Endothelial cell (in vitro differentiated cells): ENCODE data around the gene ZBP1. TPM values are rescaled to one million over a fixed set of nuclear protein-coding genes. Genes with fewer than 3 reads are reported as not detected.

Source experiments
- DNase-seq: peaks from one replicate; pipeline ENCODE4 v3.0.0; 2021; ENCODE audit warnings: low spot score
- H3K27ac Mint-ChIP-seq: one replicate; pipeline ENCODE4 v1.8.0; 2021; ENCODE audit warnings: mixed read lengths, inconsistent platforms; ENCODE audit not compliant: unreplicated experiment
- H3K27me3 Mint-ChIP-seq: one replicate; pipeline ENCODE4 v1.8.0; 2021; ENCODE audit warnings: mild to moderate bottlenecking, moderate library complexity, mixed read lengths, inconsistent platforms; ENCODE audit not compliant: unreplicated experiment
- H3K36me3 Mint-ChIP-seq: one replicate; pipeline ENCODE4 v1.8.0; 2021; ENCODE audit warnings: mild to moderate bottlenecking, low read depth, mixed read lengths, inconsistent platforms; ENCODE audit not compliant: unreplicated experiment
- H3K4me1 Mint-ChIP-seq: one replicate; pipeline ENCODE4 v1.8.0; 2021; ENCODE audit warnings: mild to moderate bottlenecking, mixed read lengths, inconsistent platforms; ENCODE audit not compliant: unreplicated experiment
- H3K4me3 Mint-ChIP-seq: one replicate; pipeline ENCODE4 v1.8.0; 2021; ENCODE audit warnings: mild to moderate bottlenecking, mixed read lengths, inconsistent platforms; ENCODE audit not compliant: unreplicated experiment
- H3K9me3 Mint-ChIP-seq: one replicate; pipeline ENCODE4 v1.8.0; 2021; ENCODE audit warnings: mixed read lengths, inconsistent platforms; ENCODE audit not compliant: unreplicated experiment
- long read RNA-seq: library from polyadenylated mRNA; unstranded; transcript quantifications from one replicate; pipeline ENCODE4 v2.0.0, GENCODE V29; 2020; ENCODE audit not compliant: unreplicated experiment
- total RNA-seq: library from RNA; stranded (reverse); fragmentation: NEBNext Ultra II Directional; extraction: Animal tissue kit (Norgen Biotek cat#: 25700); gene quantifications from one replicate; pipeline ENCODE4 v1.2.1, GENCODE V29; 2021; ENCODE audit not compliant: unreplicated experiment
- TF ChIP-seq, protein P1 (sequence below): fragments of 200-600 bp; sonication (generic); IDR thresholded peaks from one replicate; pipeline ENCODE4 v1.5.0; 2021; ENCODE audit warnings: antibody characterized with exemption; ENCODE audit not compliant: unreplicated experiment

The ZBP1 gene, protein sequence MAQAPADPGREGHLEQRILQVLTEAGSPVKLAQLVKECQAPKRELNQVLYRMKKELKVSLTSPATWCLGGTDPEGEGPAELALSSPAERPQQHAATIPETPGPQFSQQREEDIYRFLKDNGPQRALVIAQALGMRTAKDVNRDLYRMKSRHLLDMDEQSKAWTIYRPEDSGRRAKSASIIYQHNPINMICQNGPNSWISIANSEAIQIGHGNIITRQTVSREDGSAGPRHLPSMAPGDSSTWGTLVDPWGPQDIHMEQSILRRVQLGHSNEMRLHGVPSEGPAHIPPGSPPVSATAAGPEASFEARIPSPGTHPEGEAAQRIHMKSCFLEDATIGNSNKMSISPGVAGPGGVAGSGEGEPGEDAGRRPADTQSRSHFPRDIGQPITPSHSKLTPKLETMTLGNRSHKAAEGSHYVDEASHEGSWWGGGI
- total RNA-seq, result not detected
- long read RNA-seq, result 0 reads

DNA sequence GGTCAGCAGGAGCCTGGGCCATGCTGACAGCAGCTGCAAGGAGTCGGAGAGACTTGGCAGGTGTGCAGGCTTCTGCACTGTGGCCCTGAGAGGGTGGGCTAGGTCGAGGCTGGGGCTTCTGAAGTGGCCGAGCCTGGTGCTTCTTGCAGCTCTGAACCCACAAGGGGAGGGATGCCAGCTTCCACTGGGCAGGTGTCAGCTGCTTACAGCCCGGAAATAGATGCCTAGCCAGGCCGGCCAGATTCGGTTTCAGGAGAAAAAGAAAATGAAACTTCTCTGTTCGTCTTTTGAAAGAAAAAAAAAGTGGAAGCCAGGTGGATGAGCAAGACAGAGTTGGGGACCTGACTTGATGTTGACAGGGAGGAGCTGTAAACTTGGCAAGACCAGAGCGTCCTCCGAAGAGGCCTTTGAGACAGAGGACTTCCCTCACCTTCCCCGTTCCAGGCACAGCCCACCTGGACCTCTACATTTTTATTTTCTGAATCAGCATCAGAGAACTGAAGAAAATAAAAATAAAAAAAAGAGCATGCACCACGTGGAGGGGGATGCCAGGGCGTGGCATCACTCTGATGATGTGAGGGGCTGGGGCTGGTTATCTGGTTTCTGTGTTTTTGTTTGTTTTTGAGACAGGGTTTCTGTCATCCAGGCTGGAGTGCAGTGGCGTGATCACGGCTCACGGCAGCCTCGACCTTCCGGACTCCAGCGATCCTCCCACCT is at the start of gene ZBP1:
Gene ZBP1 (minus strand): TSS at position 153 of the 717 bp plus-strand sequence. CDS start 131 bp downstream, at position 22.
- no peaks in the 10 kb centered on the region for H3K9me3 Mint-ChIP-seq
- no peak for DNase-seq
- H3K36me3 Mint-ChIP-seq, result no peaks in the 10 kb centered on the region
- peaks cover 2% of the 10 kb centered on the region for H3K4me1 Mint-ChIP-seq
- H3K4me3 Mint-ChIP-seq, result no peak within 1 kb of the TSS
- no peak within 1 kb of the TSS for H3K27ac Mint-ChIP-seq
- H3K27me3 Mint-ChIP-seq, result peaks cover 5% of the 10 kb centered on the region
- TF ChIP-seq, protein P1, sequence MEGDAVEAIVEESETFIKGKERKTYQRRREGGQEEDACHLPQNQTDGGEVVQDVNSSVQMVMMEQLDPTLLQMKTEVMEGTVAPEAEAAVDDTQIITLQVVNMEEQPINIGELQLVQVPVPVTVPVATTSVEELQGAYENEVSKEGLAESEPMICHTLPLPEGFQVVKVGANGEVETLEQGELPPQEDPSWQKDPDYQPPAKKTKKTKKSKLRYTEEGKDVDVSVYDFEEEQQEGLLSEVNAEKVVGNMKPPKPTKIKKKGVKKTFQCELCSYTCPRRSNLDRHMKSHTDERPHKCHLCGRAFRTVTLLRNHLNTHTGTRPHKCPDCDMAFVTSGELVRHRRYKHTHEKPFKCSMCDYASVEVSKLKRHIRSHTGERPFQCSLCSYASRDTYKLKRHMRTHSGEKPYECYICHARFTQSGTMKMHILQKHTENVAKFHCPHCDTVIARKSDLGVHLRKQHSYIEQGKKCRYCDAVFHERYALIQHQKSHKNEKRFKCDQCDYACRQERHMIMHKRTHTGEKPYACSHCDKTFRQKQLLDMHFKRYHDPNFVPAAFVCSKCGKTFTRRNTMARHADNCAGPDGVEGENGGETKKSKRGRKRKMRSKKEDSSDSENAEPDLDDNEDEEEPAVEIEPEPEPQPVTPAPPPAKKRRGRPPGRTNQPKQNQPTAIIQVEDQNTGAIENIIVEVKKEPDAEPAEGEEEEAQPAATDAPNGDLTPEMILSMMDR, result no peak

DNA sequence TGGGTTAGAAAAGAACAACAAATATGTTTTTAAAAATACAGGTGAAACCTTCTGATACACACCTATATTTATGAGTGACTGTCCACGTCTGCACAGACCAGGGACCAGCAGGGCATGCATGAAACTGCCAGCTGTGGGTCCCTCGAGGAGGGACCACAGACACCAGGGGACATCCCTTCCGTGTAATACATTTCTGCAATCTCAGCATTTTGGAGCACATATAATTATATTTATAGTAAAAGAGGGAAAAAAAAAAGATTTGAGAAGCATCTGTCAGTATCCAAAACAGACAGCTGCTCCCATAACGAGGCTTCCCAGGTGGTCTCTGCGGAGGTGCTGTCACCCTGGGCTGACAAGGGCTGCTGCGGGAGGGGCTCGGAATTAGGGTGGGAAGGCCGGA is 49.4 kb upstream of the ZBP1 start:
- no peak for DNase-seq
- peaks cover 13% of the 10 kb centered on the region for H3K36me3 Mint-ChIP-seq
- H3K27ac Mint-ChIP-seq, result no peak overlapping the region
- TF ChIP-seq, protein P1, result no peak
- no peak overlapping the region for H3K4me3 Mint-ChIP-seq
- peaks cover 23% of the 10 kb centered on the region for H3K4me1 Mint-ChIP-seq
- H3K9me3 Mint-ChIP-seq, result no peaks in the 10 kb centered on the region
- H3K27me3 Mint-ChIP-seq, result peaks cover 14% of the 10 kb centered on the region

DNA sequence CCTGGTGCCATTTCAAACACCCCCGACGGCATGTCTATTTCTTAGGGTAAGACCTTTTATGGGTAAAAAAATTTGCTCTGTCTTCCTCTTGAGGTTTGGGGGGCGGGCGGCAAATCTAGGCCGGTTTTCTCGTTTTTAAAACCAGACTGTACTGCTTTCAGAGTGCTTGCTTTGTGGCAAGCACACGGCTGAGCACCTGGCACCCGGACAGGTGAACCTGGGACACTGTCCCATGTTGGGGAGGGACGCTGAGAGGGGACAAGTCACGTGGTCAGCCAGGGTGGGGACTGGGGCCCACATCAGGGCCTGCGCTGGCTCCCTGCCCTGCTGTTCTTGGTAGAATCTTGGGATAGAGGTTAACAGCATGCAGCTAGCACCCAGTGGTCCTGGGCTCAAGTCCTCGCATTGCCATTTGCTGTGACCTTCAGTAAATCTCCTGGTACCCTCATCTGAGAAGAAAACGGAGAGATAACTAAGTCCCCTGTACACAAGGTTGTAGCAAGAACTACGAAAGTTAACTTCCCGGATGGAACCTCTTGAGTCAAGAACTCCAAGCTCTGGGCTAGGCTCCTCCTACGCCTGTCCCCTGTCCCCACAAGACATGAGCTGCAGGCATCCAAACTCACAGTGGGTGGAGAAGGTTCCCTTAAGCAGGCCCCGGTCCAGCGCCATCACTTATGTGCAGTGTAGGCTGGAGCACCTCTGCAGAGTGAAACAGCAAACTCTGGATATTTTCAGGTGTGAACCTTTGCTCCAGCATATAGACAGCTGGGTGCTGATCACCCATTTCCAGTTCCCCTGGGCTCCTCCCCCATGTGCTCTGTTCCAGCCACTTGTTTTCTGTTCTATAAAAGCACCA is 47.9 kb upstream of the ZBP1 start:
- peaks cover 13% of the 10 kb centered on the region for H3K36me3 Mint-ChIP-seq
- H3K9me3 Mint-ChIP-seq, result no peaks in the 10 kb centered on the region
- H3K4me3 Mint-ChIP-seq, result no peak overlapping the region
- H3K27me3 Mint-ChIP-seq, result peaks cover 12% of the 10 kb centered on the region
- peaks cover 13% of the 10 kb centered on the region for H3K4me1 Mint-ChIP-seq
- DNase-seq, result no peak
- H3K27ac Mint-ChIP-seq, result no peak overlapping the region
- TF ChIP-seq, protein P1, result no peak

DNA sequence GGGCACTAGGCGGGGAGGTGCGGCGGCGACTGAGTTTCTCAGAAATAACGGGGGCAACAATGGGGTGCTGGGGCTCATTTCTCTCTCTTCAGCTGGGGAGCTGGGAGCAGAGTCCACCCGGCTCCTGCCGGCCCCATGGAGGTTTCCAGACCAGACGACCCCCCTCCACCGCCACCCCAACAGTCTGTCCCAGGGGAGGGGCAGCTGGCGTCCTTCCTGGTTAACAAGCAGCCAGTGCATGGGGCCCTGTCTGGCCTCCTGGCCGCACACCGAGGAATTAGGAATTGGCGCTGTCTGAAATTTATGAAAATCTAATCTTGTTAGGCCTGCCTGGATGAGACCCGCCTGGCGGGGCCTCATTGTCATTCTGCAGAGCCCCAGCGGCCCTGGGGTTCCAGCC is 47.2 kb upstream of the ZBP1 start:
- peaks cover 15% of the 10 kb centered on the region for H3K4me1 Mint-ChIP-seq
- no peaks in the 10 kb centered on the region for H3K9me3 Mint-ChIP-seq
- no peak overlapping the region for H3K27ac Mint-ChIP-seq
- H3K27me3 Mint-ChIP-seq, result peaks cover 8% of the 10 kb centered on the region
- H3K4me3 Mint-ChIP-seq, result no peak overlapping the region
- no peak for DNase-seq
- peaks cover 13% of the 10 kb centered on the region for H3K36me3 Mint-ChIP-seq
- TF ChIP-seq, protein P1, result no peak
